CD14-positive monocyte (primary cell): ENCODE results near the gene LNP1. TPM values are rescaled to one million over a fixed set of nuclear protein-coding genes. Genes with fewer than 3 reads are reported as not detected.
A peak's percentile ranks its signal among the peaks of the same experiment; 100 is the strongest.

ENCODE experiments used
- DNase-seq, 3 donors: peaks; one replicate each; pipeline ENCODE4 v3.0.0-alpha.2; 2011 to 2022
- H2AFZ ChIP-seq: 2 replicates; pipeline ENCODE4 v1.6.0; 2012; ENCODE audit warnings: mild to moderate bottlenecking, low read depth, low read length, inconsistent platforms; ENCODE audit not compliant: insufficient read depth, poor library complexity, severe bottlenecking
- H3K27ac ChIP-seq, 2 donors: 1 replicate in 1 of 2; 2 replicates in 1 of 2; pipeline ENCODE4 v1.5.1; 2012 to 2013; ENCODE audit warnings: low read length in 2 of 2, control low read depth in 1 of 2, inconsistent platforms in 1 of 2, low read depth in 1 of 2, mild to moderate bottlenecking in 1 of 2
- H3K27me3 ChIP-seq, 2 donors: one replicate each; pipeline versions ENCODE4 v1.6.0 to v1.6.1; 2011 to 2013; ENCODE audit warnings: low read length in 2 of 2; ENCODE audit not compliant: control insufficient read depth in 2 of 2, insufficient read depth in 2 of 2
- H3K36me3 ChIP-seq, 2 donors: replicated peaks in 1 of 2; 1 replicate in 1 of 2; 2 replicates in 1 of 2; pipeline versions ENCODE4 v1.5.1 to v1.6.1; 2012 to 2013; ENCODE audit warnings: low read length in 2 of 2, control low read depth in 1 of 2, inconsistent platforms in 1 of 2, mild to moderate bottlenecking in 1 of 2; ENCODE audit not compliant: insufficient read depth in 2 of 2, control insufficient read depth in 1 of 2
- H3K4me1 ChIP-seq, 2 donors: 1 replicate in 1 of 2; 2 replicates in 1 of 2; pipeline versions ENCODE4 v1.5.1 to v1.6.1; 2012 to 2013; ENCODE audit warnings: low read length in 2 of 2, control low read depth in 1 of 2, inconsistent platforms in 1 of 2, mild to moderate bottlenecking in 1 of 2, moderate library complexity in 1 of 2; ENCODE audit not compliant: insufficient read depth in 2 of 2, control insufficient read depth in 1 of 2
- H3K4me2 ChIP-seq: replicated peaks from 2 replicates; pipeline ENCODE3; 2012; ENCODE audit warnings: low read length, moderate library complexity, mild to moderate bottlenecking; ENCODE audit not compliant: poor library complexity, severe bottlenecking; ENCODE audit errors: extremely low read depth
- H3K4me3 ChIP-seq, 3 experiments: fragments of 200-600 bp in 1 of 3; sonication (generic) in 1 of 3; replicated peaks in 1 of 3; 1 replicate in 2 of 3; 2 replicates in 1 of 3; pipeline ENCODE4 v1.5.1; 2011 to 2013; ENCODE audit warnings: low read length in 3 of 3, mild to moderate bottlenecking in 3 of 3, control low read depth in 2 of 3, low read depth in 2 of 3, inconsistent platforms in 1 of 3, moderate library complexity in 1 of 3
- H3K79me2 ChIP-seq: 2 replicates; pipeline ENCODE4 v1.6.0; 2012; ENCODE audit warnings: mild to moderate bottlenecking, control low read depth, inconsistent platforms, low read length, moderate library complexity; ENCODE audit not compliant: insufficient read depth
- H3K9ac ChIP-seq: 2 replicates; pipeline ENCODE4 v1.6.0; 2017; ENCODE audit warnings: low read length, mild to moderate bottlenecking; ENCODE audit not compliant: insufficient read depth, poor library complexity, severe bottlenecking
- H3K9me3 ChIP-seq, 2 donors: replicated peaks in 1 of 2; 1 replicate in 1 of 2; 2 replicates in 1 of 2; pipeline versions ENCODE4 v1.5.1 to v1.6.1; 2012 to 2013; ENCODE audit warnings: low read length in 2 of 2, control low read depth in 1 of 2; ENCODE audit not compliant: control insufficient read depth in 1 of 2, insufficient read depth in 1 of 2
- H4K20me1 ChIP-seq: 2 replicates; pipeline ENCODE4 v1.6.0; 2012; ENCODE audit warnings: mild to moderate bottlenecking, low read length, control low read depth, moderate library complexity; ENCODE audit not compliant: insufficient read depth
- H3K27ac Mint-ChIP-seq, 7 donors: one replicate each; pipeline ENCODE4 v1.8.0; 2020; ENCODE audit warnings: mild to moderate bottlenecking in 7 of 7, mixed read lengths in 7 of 7, moderate library complexity in 6 of 7, inconsistent platforms in 2 of 7
- H3K27me3 Mint-ChIP-seq, 3 donors: one replicate each; pipeline ENCODE4 v1.8.0; 2021 to 2022; ENCODE audit warnings: low read depth in 3 of 3, mild to moderate bottlenecking in 3 of 3, mixed read lengths in 3 of 3, moderate library complexity in 3 of 3, inconsistent platforms in 1 of 3
- H3K36me3 Mint-ChIP-seq, 2 donors: one replicate each; pipeline ENCODE4 v1.8.0; 2020; ENCODE audit warnings: mixed read lengths in 2 of 2, inconsistent platforms in 1 of 2, mild to moderate bottlenecking in 1 of 2
- H3K4me1 Mint-ChIP-seq: one replicate; pipeline ENCODE4 v1.8.0; 2020; ENCODE audit warnings: mild to moderate bottlenecking, mixed read lengths
- H3K4me3 Mint-ChIP-seq, 2 donors: one replicate each; pipeline ENCODE4 v1.8.0; 2020; ENCODE audit warnings: mild to moderate bottlenecking in 2 of 2, mixed read lengths in 2 of 2, moderate library complexity in 1 of 2
- H3K9me3 Mint-ChIP-seq, 7 donors: one replicate each; pipeline ENCODE4 v1.8.0; 2020 to 2022; ENCODE audit warnings: mixed read lengths in 7 of 7, mild to moderate bottlenecking in 6 of 7, moderate library complexity in 6 of 7, inconsistent platforms in 2 of 7
- WGBS: methylation state at CpG from one replicate; pipeline ENCODE4 v1.1.5; 2013; ENCODE audit warnings: missing lambda C conversion rate; ENCODE audit not compliant: insufficient coverage; 5-methylcytosine and 5-hydroxymethylcytosine counted together
- intact Hi-C, 2 donors: fragments of 100-400 bp; cut with micrococcal nuclease; formaldehyde crosslinking; loops; one replicate each; pipeline versions ENCODE4 v1.15.0 to v1.15.1; 2023
- polyA plus RNA-seq, 3 donors: library from polyadenylated mRNA; depleted of rRNA in 1 of 3; unstranded in 2 of 3; stranded (reverse) in 1 of 3; fragments of 300-500 nt in 2 of 3; fragments of >200 nt in 1 of 3; fragmentation: Illumina TruSeq in 2 of 3; gene quantifications; 1 replicate in 2 of 3; 2 replicates in 1 of 3; pipeline ENCODE4 v1.2.3, GENCODE V29; 2012 to 2021
- TF ChIP-seq, protein P1 (sequence below): fragments of 200-600 bp; IDR thresholded peaks from one replicate; pipeline ENCODE4 v1.8.0; 2022; ENCODE audit warnings: antibody characterized with exemption, mild to moderate bottlenecking

Gene LNP1
- polyA plus RNA-seq, 3 donors: 0.07 to 0.26 (median 0.08) TPM

DNA sequence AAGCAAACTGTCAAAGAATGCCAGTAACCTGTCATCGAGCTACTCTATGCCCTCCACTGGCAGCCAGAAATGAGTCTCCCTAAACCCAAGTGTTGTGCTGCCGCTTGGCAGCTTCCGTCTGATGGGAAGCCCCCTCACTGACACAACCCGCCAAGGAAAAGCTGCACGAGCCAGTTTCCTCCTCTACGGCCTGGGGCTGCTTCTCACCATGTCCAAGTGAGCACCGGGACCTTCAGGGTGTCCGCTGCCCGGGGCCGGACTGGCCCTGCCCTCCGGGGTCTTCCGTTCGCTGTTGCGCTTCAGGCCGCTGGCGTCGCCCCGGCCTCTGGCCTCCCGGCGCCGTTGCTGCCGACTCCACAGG, 940 bp upstream of the LNP1 start:
- peaks cover 0 to under 1% (median 0%) of the 10 kb centered on the region in 7 donors for H3K9me3 Mint-ChIP-seq
- Histone ChIP-seq H3K27ac (peak overlapping the region; percentile 85 to 86), H3K4me2 (peak overlapping the region; percentile 92), H3K9me3 (no peaks in the 10 kb centered on the region), H3K27me3 (no peaks in the 10 kb centered on the region), H3K36me3 (no peaks in the 10 kb centered on the region), H3K4me3 (peak overlapping the region; percentile 86 to 96 (median 91)), H2AFZ (peak overlapping the region; percentile 92), H3K79me2 (peaks cover 63% of the 10 kb centered on the region), H3K9ac (peak overlapping the region; percentile 92), H3K4me1 (peaks cover 25 to 29% of the 10 kb centered on the region in 2 donors), H4K20me1 (peaks cover 27% of the 10 kb centered on the region)
- H3K27me3 Mint-ChIP-seq: peaks cover 0 to 2% (median 0%) of the 10 kb centered on the region in 3 donors
- peak; percentile 2 to 64 (median 20) for DNase-seq
- intact Hi-C loops: loop anchor here (5.0 kb wide), 2 partner anchors 138 to 312 kb away; partner anchors contain the start of gene TBC1D23 (in 1 of the 2)
- H3K4me3 Mint-ChIP-seq: peak overlapping the region; percentile 89 to 99
- H3K4me1 Mint-ChIP-seq: peaks cover 45% of the 10 kb centered on the region
- H3K27ac Mint-ChIP-seq: peak overlapping the region; percentile 89 to 97 (median 94)
- TF ChIP-seq, protein P1, sequence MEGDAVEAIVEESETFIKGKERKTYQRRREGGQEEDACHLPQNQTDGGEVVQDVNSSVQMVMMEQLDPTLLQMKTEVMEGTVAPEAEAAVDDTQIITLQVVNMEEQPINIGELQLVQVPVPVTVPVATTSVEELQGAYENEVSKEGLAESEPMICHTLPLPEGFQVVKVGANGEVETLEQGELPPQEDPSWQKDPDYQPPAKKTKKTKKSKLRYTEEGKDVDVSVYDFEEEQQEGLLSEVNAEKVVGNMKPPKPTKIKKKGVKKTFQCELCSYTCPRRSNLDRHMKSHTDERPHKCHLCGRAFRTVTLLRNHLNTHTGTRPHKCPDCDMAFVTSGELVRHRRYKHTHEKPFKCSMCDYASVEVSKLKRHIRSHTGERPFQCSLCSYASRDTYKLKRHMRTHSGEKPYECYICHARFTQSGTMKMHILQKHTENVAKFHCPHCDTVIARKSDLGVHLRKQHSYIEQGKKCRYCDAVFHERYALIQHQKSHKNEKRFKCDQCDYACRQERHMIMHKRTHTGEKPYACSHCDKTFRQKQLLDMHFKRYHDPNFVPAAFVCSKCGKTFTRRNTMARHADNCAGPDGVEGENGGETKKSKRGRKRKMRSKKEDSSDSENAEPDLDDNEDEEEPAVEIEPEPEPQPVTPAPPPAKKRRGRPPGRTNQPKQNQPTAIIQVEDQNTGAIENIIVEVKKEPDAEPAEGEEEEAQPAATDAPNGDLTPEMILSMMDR: no peak
- WGBS: under 1% methylated on average over 22 of the region's 22 CpGs
- peaks cover 2 to 10% of the 10 kb centered on the region in 2 donors for H3K36me3 Mint-ChIP-seq

DNA sequence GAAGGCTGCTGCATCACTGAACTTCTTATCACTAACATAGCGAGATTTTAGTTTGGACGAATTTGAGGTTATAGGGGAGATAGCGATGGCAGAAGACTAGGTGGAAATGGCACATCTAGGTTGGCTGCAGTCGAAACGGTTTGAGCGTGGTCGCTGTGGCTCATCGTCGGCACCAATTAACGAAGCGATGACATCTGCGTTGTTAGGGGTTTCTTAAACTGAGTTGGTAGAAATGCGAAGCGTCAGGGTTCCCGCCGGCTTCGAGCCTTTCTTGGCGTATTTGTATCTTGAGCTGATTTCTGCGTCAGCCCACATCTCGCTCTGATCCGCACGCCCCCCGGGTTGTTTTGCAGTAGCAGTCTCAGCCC, 319 bp downstream of the LNP1 start:
- WGBS: 7% methylated on average over 20 of the region's 23 CpGs
- peak overlapping the region; percentile 85 to 86 for H3K27ac ChIP-seq
- no peaks in the 10 kb centered on the region for H3K27me3 ChIP-seq
- H3K4me1 Mint-ChIP-seq: peaks cover 40% of the 10 kb centered on the region
- H3K4me2 ChIP-seq: peak overlapping the region; percentile 92
- peaks cover 0 to 2% (median 0%) of the 10 kb centered on the region in 3 donors for H3K27me3 Mint-ChIP-seq
- no peaks in the 10 kb centered on the region for H3K36me3 ChIP-seq
- TF ChIP-seq, protein P1: no peak
- peak overlapping the region; percentile 92 for H3K9ac ChIP-seq
- peak overlapping the region; percentile 91 to 97 (median 96) for H3K27ac Mint-ChIP-seq
- H3K36me3 Mint-ChIP-seq: peaks cover 2 to 7% of the 10 kb centered on the region in 2 donors
- H3K9me3 Mint-ChIP-seq: peaks cover 0 to 5% (median 2%) of the 10 kb centered on the region in 7 donors
- no peaks in the 10 kb centered on the region for H3K9me3 ChIP-seq
- DNase-seq: peak in 2 of 3 donors; percentile 2 to 13
- peaks cover 51% of the 10 kb centered on the region for H3K79me2 ChIP-seq
- peaks cover 17% of the 10 kb centered on the region for H4K20me1 ChIP-seq
- H2AFZ ChIP-seq: peak overlapping the region; percentile 92
- H3K4me3 ChIP-seq: peak overlapping the region; percentile 86 to 96 (median 91)
- H3K4me1 ChIP-seq: peaks cover 25 to 29% of the 10 kb centered on the region in 2 donors
- intact Hi-C loops: loop anchor here (5.0 kb wide), 2 partner anchors 139 to 311 kb away; partner anchors contain the start of gene TBC1D23 (in 1 of the 2)
- peak overlapping the region; percentile 89 to 99 for H3K4me3 Mint-ChIP-seq
